H1 (cell line): ENCODE results near the gene SIGLEC11. TPM values are rescaled to one million over a fixed set of nuclear protein-coding genes. Genes with fewer than 3 reads are reported as not detected.

Source experiments
- CTCF ChIA-PET: fragments of 300-600 bp; sonication (Branson Sonifier 250); formaldehyde crosslinking; loops from one replicate; lab custom pipeline; 2021; ENCODE audit not compliant: partially characterized antibody; lab: Charles Lee
- POLR2A ChIA-PET: fragments of 300-600 bp; sonication (Branson Sonifier 250); formaldehyde crosslinking; loops from one replicate; lab custom pipeline; 2021; ENCODE audit warnings: inconsistent platforms; ENCODE audit not compliant: partially characterized antibody; lab: Charles Lee
- DNase-seq, 2 experiments: peaks; one replicate each; pipeline versions ENCODE4 v3.0.0 to v3.0.0-alpha.2; 2010 to 2022; ENCODE audit warnings: low spot score in 2 of 2, low read depth in 1 of 2, mixed read lengths in 1 of 2
- FAIRE-seq: peaks from 2 replicates; lab custom pipeline; 2011; peaks lifted over from hg19 to GRCh38; lab: Jason Lieb, UNC
- H2AFZ ChIP-seq: 2 replicates; pipeline ENCODE4 v1.8.1; 2012; ENCODE audit warnings: low read length, inconsistent platforms
- H2AK5ac ChIP-seq: 2 replicates; pipeline ENCODE4 v1.6.1; 2013; ENCODE audit warnings: low read depth, low read length
- H2BK120ac ChIP-seq: replicated peaks from 2 replicates; pipeline ENCODE3; 2013; ENCODE audit warnings: low read depth, low read length, inconsistent platforms
- H2BK12ac ChIP-seq: 2 replicates; pipeline ENCODE4 v1.6.1; 2013; ENCODE audit warnings: low read depth, low read length
- H2BK15ac ChIP-seq: 2 replicates; pipeline ENCODE4 v1.6.1; 2013; ENCODE audit warnings: low read length
- H2BK20ac ChIP-seq: 2 replicates; pipeline ENCODE4 v1.6.1; 2013; ENCODE audit warnings: low read length
- H2BK5ac ChIP-seq: 2 replicates; pipeline ENCODE4 v1.6.1; 2013; ENCODE audit warnings: low read depth, low read length
- H3K14ac ChIP-seq: 2 replicates; pipeline ENCODE4 v1.6.1; 2013; ENCODE audit warnings: inconsistent platforms; ENCODE audit not compliant: insufficient read length
- H3K18ac ChIP-seq: 2 replicates; pipeline ENCODE4 v1.6.1; 2013; ENCODE audit warnings: low read length; ENCODE audit errors: extremely low read depth
- H3K23ac ChIP-seq: 2 replicates; pipeline ENCODE4 v1.6.1; 2013; ENCODE audit warnings: inconsistent platforms; ENCODE audit not compliant: insufficient read length
- H3K23me2 ChIP-seq: 2 replicates; pipeline ENCODE4 v1.6.1; 2013; ENCODE audit warnings: low read depth, low read length
- H3K27ac ChIP-seq: 2 replicates; pipeline ENCODE4 v1.6.1; 2011; ENCODE audit warnings: low read depth, low read length, inconsistent platforms
- H3K27me3 ChIP-seq, 4 experiments: replicated peaks in 1 of 4; 1 replicate in 1 of 4; 2 replicates in 3 of 4; pipeline versions ENCODE4 v1.6.1 to v1.8.1; 2011 to 2013; ENCODE audit warnings: low read length in 3 of 4, mild to moderate bottlenecking in 3 of 4, inconsistent platforms in 2 of 4, mixed read lengths in 2 of 4, moderate library complexity in 1 of 4; ENCODE audit not compliant: control insufficient read depth in 3 of 4, insufficient read depth in 3 of 4; ENCODE audit errors: extremely low read depth in 1 of 4
- H3K36me3 ChIP-seq, 4 experiments: 2 replicates each; pipeline versions ENCODE4 v1.6.1 to v1.8.1; 2011 to 2013; ENCODE audit warnings: mild to moderate bottlenecking in 4 of 4, low read length in 3 of 4, moderate library complexity in 2 of 4, control low read depth in 1 of 4, inconsistent platforms in 1 of 4; ENCODE audit not compliant: insufficient read depth in 4 of 4, control insufficient read depth in 2 of 4
- H3K4ac ChIP-seq: replicated peaks from 2 replicates; pipeline ENCODE3; 2013; ENCODE audit warnings: low read length, low read depth, mixed read lengths, inconsistent platforms; ENCODE audit not compliant: insufficient read length
- H3K4me1 ChIP-seq, 4 experiments: replicated peaks in 1 of 4; 1 replicate in 1 of 4; 2 replicates in 3 of 4; pipeline versions ENCODE4 v1.6.1 to v1.8.1; 2011 to 2013; ENCODE audit warnings: low read length in 3 of 4, inconsistent platforms in 2 of 4, mixed read lengths in 1 of 4; ENCODE audit not compliant: insufficient read depth in 4 of 4, control insufficient read depth in 3 of 4
- H3K4me2 ChIP-seq, 2 experiments: 2 replicates each; pipeline versions ENCODE4 v1.6.1 to v1.8.1; 2011 to 2013; ENCODE audit warnings: low read depth in 2 of 2, low read length in 2 of 2, control low read depth in 1 of 2, inconsistent platforms in 1 of 2, mild to moderate bottlenecking in 1 of 2; ENCODE audit not compliant: insufficient read depth in 1 of 2
- H3K4me3 ChIP-seq, 4 experiments: fragments of 200-600, 300-600 bp in 1 of 4; sonication (generic), shearing (Covaris generic), sonication (Bioruptor Twin) in 1 of 4; 2 replicates each; pipeline versions ENCODE4 v1.5.1 to v1.8.1; 2011 to 2016; ENCODE audit warnings: low read length in 4 of 4, low read depth in 3 of 4, control low read depth in 2 of 4, inconsistent platforms in 2 of 4, mild to moderate bottlenecking in 2 of 4, mixed read lengths in 1 of 4, moderate library complexity in 1 of 4; ENCODE audit not compliant: insufficient read depth in 2 of 4; ENCODE audit errors: extremely low read depth in 1 of 4
- H3K56ac ChIP-seq: replicated peaks from 2 replicates; pipeline ENCODE3; 2013; ENCODE audit warnings: low read depth, mild to moderate bottlenecking, mixed read lengths, low read length, inconsistent platforms; ENCODE audit not compliant: insufficient read length
- H3K79me1 ChIP-seq: 2 replicates; pipeline ENCODE4 v1.6.1; 2013; ENCODE audit warnings: low read depth, low read length, control low read depth
- H3K79me2 ChIP-seq, 2 experiments: 2 replicates each; pipeline versions ENCODE4 v1.6.1 to v1.8.1; 2012 to 2013; ENCODE audit warnings: low read length in 2 of 2, mild to moderate bottlenecking in 2 of 2, inconsistent platforms in 1 of 2; ENCODE audit not compliant: insufficient read depth in 2 of 2, control insufficient read depth in 1 of 2
- H3K9ac ChIP-seq, 4 experiments: replicated peaks in 1 of 4; 1 replicate in 1 of 4; 2 replicates in 3 of 4; pipeline versions ENCODE4 v1.6.1 to v1.8.1; 2011 to 2013; ENCODE audit warnings: low read depth in 3 of 4, low read length in 3 of 4, control low read depth in 2 of 4, mild to moderate bottlenecking in 2 of 4, moderate library complexity in 2 of 4, inconsistent platforms in 1 of 4; ENCODE audit errors: extremely low read depth in 1 of 4
- H3K9me3 ChIP-seq, 2 experiments: 2 replicates each; pipeline versions ENCODE4 v1.6.1 to v1.8.1; 2012 to 2013; ENCODE audit warnings: mild to moderate bottlenecking in 2 of 2, moderate library complexity in 2 of 2, control low read depth in 1 of 2, inconsistent platforms in 1 of 2, low read depth in 1 of 2, low read length in 1 of 2, mixed read lengths in 1 of 2; ENCODE audit not compliant: insufficient read depth in 2 of 2
- H4K20me1 ChIP-seq, 2 experiments: replicated peaks in 1 of 2; 2 replicates each; pipeline versions ENCODE3 to v1.8.1; 2011 to 2013; ENCODE audit warnings: inconsistent platforms in 2 of 2, low read length in 2 of 2, mild to moderate bottlenecking in 1 of 2; ENCODE audit not compliant: insufficient read depth in 2 of 2, control insufficient read depth in 1 of 2
- H4K5ac ChIP-seq: 2 replicates; pipeline ENCODE4 v1.6.1; 2013; ENCODE audit warnings: low read length, low read depth, mixed read lengths, inconsistent platforms; ENCODE audit not compliant: insufficient read length
- H4K8ac ChIP-seq: 2 replicates; pipeline ENCODE4 v1.8.0; 2013; ENCODE audit warnings: mild to moderate bottlenecking, moderate library complexity, low read length, inconsistent platforms; ENCODE audit not compliant: insufficient read depth; ENCODE audit errors: extremely low read depth
- H4K91ac ChIP-seq: replicated peaks from 2 replicates; pipeline ENCODE3; 2013; ENCODE audit warnings: low read length, mixed read lengths, inconsistent platforms; ENCODE audit not compliant: insufficient read length
- RAD21 ChIP-seq, 2 experiments: IDR thresholded peaks in 1 of 2; conservative IDR thresholded peaks in 1 of 2; 2 replicates each; pipeline ENCODE4 v1.6.1; 2011; ENCODE audit warnings: low read depth in 2 of 2, low read length in 2 of 2, improper control_type of control experiment in 1 of 2, inconsistent platforms in 1 of 2, mild to moderate bottlenecking in 1 of 2, moderate library complexity in 1 of 2
- SIRT6 ChIP-seq: IDR thresholded peaks from one replicate; pipeline ENCODE4 v1.7.1; 2012; ENCODE audit warnings: low read length, inconsistent platforms
- WGBS, 2 experiments: shearing (Covaris generic) in 1 of 2; methylation state at CpG; one replicate each; pipeline versions ENCODE4 v1.1.6 to v1.1.7; 2013 to 2015; ENCODE audit warnings: low lambda C conversion rate in 2 of 2, mixed read lengths in 2 of 2, inconsistent platforms in 1 of 2, low coverage in 1 of 2, missing lambda C conversion rate in 1 of 2; ENCODE audit not compliant: insufficient replicate concordance in 2 of 2, insufficient coverage in 1 of 2, insufficient read length in 1 of 2; ENCODE audit errors: extremely low coverage in 1 of 2, missing lambda C conversion rate in 1 of 2; 5-methylcytosine and 5-hydroxymethylcytosine counted together
- polyA plus RNA-seq, 7 experiments: library from polyadenylated mRNA; depleted of rRNA in 3 of 7; stranded (reverse) in 5 of 7; unstranded in 2 of 7; fragments of >200 nt in 5 of 7; fragments of 200-250 nt in 2 of 7; gene quantifications; 1 replicate in 5 of 7; 2 replicates in 1 of 7; 4 replicates in 1 of 7; pipeline versions ENCODE4 v1.2.1 to v1.2.3, GENCODE V29; 2011 to 2013; ENCODE audit warnings: missing spikeins in 2 of 7, mixed read lengths in 2 of 7
- total RNA-seq: library from RNA; stranded (reverse); fragmentation: NEBNext Ultra II Directional; extraction: Animal tissue kit (Norgen Biotek cat#: 25700); gene quantifications from 2 replicates; pipeline ENCODE4 v1.2.1, GENCODE V29; 2021

The SIGLEC11 gene
- total and polyA plus RNA-seq, 2 of the 8 experiments (the other 6 are each of a cell fraction or from before 2014, with no cell fraction given) = 0.18 TPM; not detected in 1

DNA sequence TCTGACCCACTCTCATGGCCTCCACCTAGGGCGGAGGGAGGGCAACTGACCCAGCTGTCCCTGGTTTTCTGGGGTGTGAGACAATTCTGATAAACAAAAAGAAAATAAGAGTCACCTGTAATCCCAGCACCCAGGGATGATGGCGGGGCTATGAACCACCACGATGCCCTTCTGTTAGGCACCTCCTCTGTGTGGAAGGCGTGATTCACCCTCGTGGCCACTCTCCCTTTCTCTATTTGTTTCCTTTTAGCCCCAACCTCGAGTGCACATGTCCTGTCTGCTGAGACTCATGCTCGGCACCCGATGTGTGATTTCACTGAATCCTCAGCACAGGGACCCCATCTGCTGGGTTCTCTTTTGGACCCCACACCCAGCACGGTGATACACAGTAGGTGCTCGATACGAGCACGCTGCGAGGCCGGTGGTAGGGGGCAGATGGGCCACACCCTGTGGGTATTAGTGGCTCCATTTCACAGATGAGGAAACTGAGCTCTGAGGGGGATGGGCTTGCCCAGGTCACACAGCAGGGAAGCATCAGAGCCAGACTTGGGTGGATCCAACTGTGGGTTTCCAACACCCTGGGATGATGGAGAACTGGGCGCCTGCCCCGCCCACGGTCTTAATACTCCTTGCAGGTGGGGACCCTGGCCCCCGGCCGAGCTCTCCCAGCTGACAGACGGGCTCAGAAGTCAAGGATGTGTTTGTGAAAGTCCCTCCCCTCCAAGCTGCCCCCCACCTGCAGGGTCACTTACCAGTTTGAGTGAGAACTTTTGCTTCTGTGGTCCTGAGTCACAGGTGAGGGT lies 39.3 kb upstream of the SIGLEC11 start:
- no peak overlapping the region for H3K9ac ChIP-seq
- H4K5ac ChIP-seq = no peak overlapping the region
- peaks cover 0 to 5% of the 10 kb centered on the region in 2 experiments for H4K20me1 ChIP-seq
- WGBS, 2 experiments = 88% methylated on average over 20 of the region's 20 CpGs; no CpG with 5 or more reads in 1 of the 2 experiments
- no peak overlapping the region for H3K23ac ChIP-seq
- no peaks in the 10 kb centered on the region for H3K23me2 ChIP-seq
- no peaks in the 10 kb centered on the region for H3K79me1 ChIP-seq
- no peak overlapping the region for H3K4ac ChIP-seq
- H3K9me3 ChIP-seq = no peaks in the 10 kb centered on the region
- ChIA-PET POLR2A (interaction anchor here (1.2 kb wide), 1 partner anchor 20 kb away, joined by 3 read pairs; no protein-coding TSS in a partner anchor), CTCF (interaction anchor here (1.0 to 1.6 kb wide), 3 partner anchors 13 to 238 kb away, joined by 3 to 5 read pairs (median 3); no protein-coding TSS in a partner anchor)
- no peak overlapping the region for H4K91ac ChIP-seq
- no peaks in the 10 kb centered on the region for H3K27me3 ChIP-seq
- H3K18ac ChIP-seq = no peak overlapping the region
- no peak overlapping the region for H2AFZ ChIP-seq
- H3K79me2 ChIP-seq = no peaks in the 10 kb centered on the region
- peaks cover 0 to 7% (median 0%) of the 10 kb centered on the region in 4 experiments; a peak in 2 of 8 replicates for H3K36me3 ChIP-seq
- H3K4me3 ChIP-seq = no peak overlapping the region
- H2BK5ac ChIP-seq = no peak overlapping the region
- no peak overlapping the region for H3K14ac ChIP-seq
- no peak overlapping the region for H2BK20ac ChIP-seq
- H3K27ac ChIP-seq = no peak overlapping the region
- no peak overlapping the region for H2BK12ac ChIP-seq
- no peak overlapping the region for H3K4me2 ChIP-seq
- H2AK5ac ChIP-seq = no peak overlapping the region
- no peak overlapping the region for H2BK15ac ChIP-seq
- DNase-seq (no peak), FAIRE-seq (no peak)
- no peak overlapping the region for H2BK120ac ChIP-seq
- no peak overlapping the region for H4K8ac ChIP-seq
- H3K56ac ChIP-seq = no peak overlapping the region
- H3K4me1 ChIP-seq = no peaks in the 10 kb centered on the region
- TF ChIP-seq SIRT6 (no peak), RAD21 (IDR thresholded peaks at IDR 0.05 in 1 of 2, conservative IDR thresholded peaks at IDR 0.05 in 1 of 2; ENCODE audit: low read depth in 2 of 2, low read length in 2 of 2) (no peak)
